Measurements from ENCODE around the gene AASS. TPM values are rescaled to one million over a fixed set of nuclear protein-coding genes. Genes with fewer than 3 reads are reported as not detected.

AASS gene
- total and polyA plus RNA-seq, 2 experiments from 2014 or later, result 17.3 to 41.9 TPM

GRCh38 chr7:122056977-122057376 is 87.1 kb downstream of the AASS start:
- 92% methylated on average over 2 of the region's 2 CpGs for WGBS (ENCODE audit: low lambda C conversion rate, missing lambda C conversion rate)
- Histone ChIP-seq H2AFZ (no peak overlapping the region), H3K36me3 (replicated peaks; ENCODE audit: insufficient read depth, low read depth) (no peaks in the 10 kb centered on the region), H4K20me1 (ENCODE audit: insufficient read depth, poor library complexity, severe bottlenecking) (no peaks in the 10 kb centered on the region), H3K4me1 (ENCODE audit: insufficient read depth) (peaks cover 7% of the 10 kb centered on the region), H3K27ac (no peak overlapping the region), H3K4me2 (no peak overlapping the region), H3K9me2 (replicated peaks; ENCODE audit: insufficient read depth) (no peaks in the 10 kb centered on the region), H3K4me3 (no peak overlapping the region), H3K79me2 (no peaks in the 10 kb centered on the region), H3K9me3 (ENCODE audit: low read depth) (no peaks in the 10 kb centered on the region), H3K27me3 (no peaks in the 10 kb centered on the region)
- TF ChIP-seq, protein P1, sequence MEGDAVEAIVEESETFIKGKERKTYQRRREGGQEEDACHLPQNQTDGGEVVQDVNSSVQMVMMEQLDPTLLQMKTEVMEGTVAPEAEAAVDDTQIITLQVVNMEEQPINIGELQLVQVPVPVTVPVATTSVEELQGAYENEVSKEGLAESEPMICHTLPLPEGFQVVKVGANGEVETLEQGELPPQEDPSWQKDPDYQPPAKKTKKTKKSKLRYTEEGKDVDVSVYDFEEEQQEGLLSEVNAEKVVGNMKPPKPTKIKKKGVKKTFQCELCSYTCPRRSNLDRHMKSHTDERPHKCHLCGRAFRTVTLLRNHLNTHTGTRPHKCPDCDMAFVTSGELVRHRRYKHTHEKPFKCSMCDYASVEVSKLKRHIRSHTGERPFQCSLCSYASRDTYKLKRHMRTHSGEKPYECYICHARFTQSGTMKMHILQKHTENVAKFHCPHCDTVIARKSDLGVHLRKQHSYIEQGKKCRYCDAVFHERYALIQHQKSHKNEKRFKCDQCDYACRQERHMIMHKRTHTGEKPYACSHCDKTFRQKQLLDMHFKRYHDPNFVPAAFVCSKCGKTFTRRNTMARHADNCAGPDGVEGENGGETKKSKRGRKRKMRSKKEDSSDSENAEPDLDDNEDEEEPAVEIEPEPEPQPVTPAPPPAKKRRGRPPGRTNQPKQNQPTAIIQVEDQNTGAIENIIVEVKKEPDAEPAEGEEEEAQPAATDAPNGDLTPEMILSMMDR (IDR thresholded peaks at IDR 0.05; ENCODE audit: poor library complexity), result no peak
- no peak for TF ChIP-seq EZH2 (IDR thresholded peaks at IDR 0.05; ENCODE audit: borderline replicate concordance)
- TF ChIP-seq EZH2phosphoT487 (IDR thresholded peaks at IDR 0.05; ENCODE audit: low read depth, severe bottlenecking, unreplicated experiment), result no peak
- no peak for DNase-seq (ENCODE audit: low spot score)

DNA sequence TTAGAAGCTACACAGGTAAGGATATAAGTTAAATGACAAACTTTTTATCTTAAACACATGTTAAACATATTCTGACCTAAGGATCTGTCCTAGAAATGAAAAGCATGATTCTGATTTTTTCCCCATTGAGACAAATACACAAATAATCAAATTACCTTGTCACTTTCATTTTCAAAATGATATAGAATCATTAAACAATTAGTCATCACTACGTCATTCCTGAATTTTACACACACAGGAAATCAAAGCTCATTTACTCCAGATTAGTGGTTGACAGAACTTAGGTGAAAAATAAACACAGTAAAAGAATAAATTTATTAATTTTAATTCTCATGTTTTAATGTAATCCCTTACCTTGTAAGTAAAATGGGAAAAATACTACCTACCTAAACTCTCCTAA is 89.0 kb downstream of the AASS start:
- no peak overlapping the region for H3K4me3 ChIP-seq
- no peaks in the 10 kb centered on the region for H3K9me3 ChIP-seq (ENCODE audit: low read depth)
- H3K4me1 ChIP-seq (ENCODE audit: insufficient read depth), result peaks cover 7% of the 10 kb centered on the region
- no peak overlapping the region for H2AFZ ChIP-seq
- no peak overlapping the region for H3K4me2 ChIP-seq
- no peaks in the 10 kb centered on the region for H3K27me3 ChIP-seq
- no peaks in the 10 kb centered on the region for H3K79me2 ChIP-seq
- no peaks in the 10 kb centered on the region for H3K9me2 ChIP-seq (replicated peaks; ENCODE audit: insufficient read depth)
- TF ChIP-seq EZH2 (IDR thresholded peaks at IDR 0.05; ENCODE audit: borderline replicate concordance), result no peak
- TF ChIP-seq, protein P1 (IDR thresholded peaks at IDR 0.05; ENCODE audit: poor library complexity), result no peak
- no peaks in the 10 kb centered on the region for H4K20me1 ChIP-seq (ENCODE audit: insufficient read depth, poor library complexity, severe bottlenecking)
- no peak overlapping the region for H3K27ac ChIP-seq
- no peak for DNase-seq (ENCODE audit: low spot score)
- WGBS (ENCODE audit: low lambda C conversion rate, missing lambda C conversion rate), result 54% methylated on average over 1 of the region's 1 CpG
- H3K36me3 ChIP-seq (replicated peaks; ENCODE audit: insufficient read depth, low read depth), result no peaks in the 10 kb centered on the region

DNA sequence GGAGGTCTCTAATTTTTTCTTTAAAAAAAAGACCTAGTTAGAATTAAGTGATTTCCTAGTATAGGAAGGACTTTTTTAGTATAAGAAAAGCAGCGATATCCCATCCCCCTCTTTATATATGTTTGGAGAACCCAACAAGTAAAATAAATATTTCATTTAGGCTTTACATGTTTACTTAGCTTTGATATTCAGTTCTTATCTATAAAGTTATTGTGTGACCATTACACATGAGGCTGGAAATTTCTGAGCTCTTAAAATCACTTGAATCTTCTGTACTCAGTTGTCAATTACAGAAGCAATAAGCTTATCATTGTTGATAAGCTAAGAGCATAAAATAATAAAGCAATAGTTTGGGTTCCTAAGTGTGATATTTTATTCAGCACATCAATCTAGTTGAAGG is 89.7 kb downstream of the AASS start:
- Histone ChIP-seq H3K9me3 (ENCODE audit: low read depth) (no peaks in the 10 kb centered on the region), H3K9me2 (replicated peaks; ENCODE audit: insufficient read depth) (no peaks in the 10 kb centered on the region), H3K36me3 (replicated peaks; ENCODE audit: insufficient read depth, low read depth) (no peaks in the 10 kb centered on the region), H3K4me3 (no peak overlapping the region), H3K79me2 (no peaks in the 10 kb centered on the region), H3K4me2 (no peak overlapping the region), H3K27me3 (no peaks in the 10 kb centered on the region), H4K20me1 (ENCODE audit: insufficient read depth, poor library complexity, severe bottlenecking) (no peaks in the 10 kb centered on the region), H3K27ac (no peak overlapping the region), H3K4me1 (ENCODE audit: insufficient read depth) (peaks cover 7% of the 10 kb centered on the region), H2AFZ (no peak overlapping the region)
- WGBS (ENCODE audit: low lambda C conversion rate, missing lambda C conversion rate), result 61% methylated on average over 1 of the region's 1 CpG
- DNase-seq (ENCODE audit: low spot score), result no peak
- peak; percentile 55 for TF ChIP-seq EZH2phosphoT487 (IDR thresholded peaks at IDR 0.05; ENCODE audit: low read depth, severe bottlenecking, unreplicated experiment)
- TF ChIP-seq EZH2 (IDR thresholded peaks at IDR 0.05; ENCODE audit: borderline replicate concordance), result no peak

GRCh38 chr7:122046402-122046801 is 97.6 kb downstream of the AASS start:
- Histone ChIP-seq H3K4me1 (ENCODE audit: insufficient read depth) (no peaks in the 10 kb centered on the region), H4K20me1 (ENCODE audit: insufficient read depth, poor library complexity, severe bottlenecking) (no peaks in the 10 kb centered on the region), H3K27me3 (no peaks in the 10 kb centered on the region), H3K79me2 (no peaks in the 10 kb centered on the region), H3K27ac (no peak overlapping the region), H3K4me3 (no peak overlapping the region), H3K9me3 (ENCODE audit: low read depth) (no peaks in the 10 kb centered on the region), H3K9me2 (replicated peaks; ENCODE audit: insufficient read depth) (no peaks in the 10 kb centered on the region), H2AFZ (no peak overlapping the region), H3K4me2 (no peak overlapping the region), H3K36me3 (replicated peaks; ENCODE audit: insufficient read depth, low read depth) (no peaks in the 10 kb centered on the region)
- DNase-seq (ENCODE audit: low spot score), result no peak
- WGBS (ENCODE audit: low lambda C conversion rate, missing lambda C conversion rate), result 95% methylated on average over 3 of the region's 3 CpGs
- TF ChIP-seq, protein P1 (IDR thresholded peaks at IDR 0.05; ENCODE audit: poor library complexity), result no peak
- TF ChIP-seq EZH2phosphoT487 (IDR thresholded peaks at IDR 0.05; ENCODE audit: low read depth, severe bottlenecking, unreplicated experiment) (no peak), EZH2 (IDR thresholded peaks at IDR 0.05; ENCODE audit: borderline replicate concordance) (no peak)
